OCI-M2 (cell line): ENCODE data around the gene PIK3C2G.

Experiments used
- DNase-seq: peaks from one replicate; lab custom pipeline; 2025; ENCODE audit not compliant: unreplicated experiment; lab: John Stamatoyannopoulos, UW

The PIK3C2G gene

GRCh38 chr12:18551701-18552100, 290.4 kb downstream of the PIK3C2G start:
- DNase-seq = no peak

DNA sequence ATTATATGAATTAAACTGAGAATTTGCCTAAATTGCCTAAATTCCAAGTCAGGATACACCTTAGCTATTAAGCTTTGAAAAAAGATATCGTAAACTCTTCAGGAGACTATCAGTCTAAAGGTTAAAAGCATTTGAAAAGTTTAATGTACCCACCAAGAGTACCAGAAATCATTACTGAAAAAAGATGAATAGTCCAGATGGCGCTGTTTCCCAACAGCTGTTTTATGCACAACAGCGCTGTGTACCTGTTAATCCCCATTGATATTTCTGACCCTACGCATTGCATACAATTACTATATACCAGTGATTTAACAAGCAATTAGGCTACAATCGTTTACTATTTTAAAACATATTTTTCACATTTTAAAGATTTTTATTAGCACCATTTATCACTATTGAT, 291.5 kb downstream of the PIK3C2G start:
- no peak for DNase-seq

DNA sequence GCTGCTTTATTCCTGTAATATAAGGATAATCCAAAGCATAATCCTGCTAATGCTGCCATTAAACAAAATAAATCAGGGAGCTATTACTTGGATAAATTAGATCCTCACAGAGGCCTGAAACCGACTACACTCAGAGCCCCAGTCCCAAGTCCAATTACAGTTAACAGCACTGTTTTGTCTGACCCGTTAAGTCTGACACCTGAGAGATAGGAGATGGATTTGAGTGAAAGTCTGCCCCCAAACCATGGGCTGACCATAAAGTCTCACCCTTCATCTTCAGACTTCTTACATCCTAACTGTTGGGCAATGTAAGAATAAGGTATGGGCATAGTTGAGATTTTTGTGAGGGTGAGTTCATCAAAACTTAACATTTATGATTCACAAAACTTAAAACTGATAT, 294.8 kb downstream of the PIK3C2G start:
- no peak for DNase-seq

DNA sequence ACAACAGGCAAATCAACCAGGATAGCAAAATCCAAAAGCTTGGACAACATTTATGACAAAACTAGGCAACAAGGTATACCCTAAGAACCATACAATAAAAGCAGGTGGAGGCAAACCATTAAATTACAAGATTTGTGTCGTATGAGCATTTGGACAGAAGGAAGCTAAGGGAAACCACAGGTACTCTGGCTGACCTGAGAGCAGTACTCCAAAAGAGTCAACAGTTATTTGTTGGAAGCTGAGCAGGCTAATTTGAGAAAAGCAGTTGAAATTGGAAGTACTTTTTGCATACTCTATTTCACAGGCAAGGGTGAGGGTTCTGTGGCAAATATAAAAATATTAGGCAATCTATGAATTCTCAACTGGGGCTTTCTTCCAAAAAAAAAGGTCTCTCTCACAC, 297.9 kb downstream of the PIK3C2G start:
- DNase-seq = no peak

DNA sequence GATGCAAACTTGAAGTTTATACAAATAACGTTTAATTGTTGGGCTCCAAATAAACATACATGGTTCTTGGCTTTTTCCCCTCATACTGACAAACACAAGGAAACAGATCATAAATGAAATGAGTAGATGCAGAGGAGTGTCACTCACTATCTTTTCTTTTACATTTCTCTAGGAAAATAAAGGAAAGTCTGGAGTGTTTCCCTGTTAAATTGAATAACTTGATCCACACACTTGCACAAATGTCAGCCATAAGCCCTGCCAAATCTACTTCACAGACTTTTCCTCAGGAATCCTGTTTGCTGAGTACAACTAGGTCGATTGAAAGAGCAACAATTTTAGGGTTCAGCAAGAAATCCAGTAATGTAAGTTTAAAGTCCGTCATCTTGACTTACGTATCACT, 301.2 kb downstream of the PIK3C2G start:
- no peak for DNase-seq

DNA sequence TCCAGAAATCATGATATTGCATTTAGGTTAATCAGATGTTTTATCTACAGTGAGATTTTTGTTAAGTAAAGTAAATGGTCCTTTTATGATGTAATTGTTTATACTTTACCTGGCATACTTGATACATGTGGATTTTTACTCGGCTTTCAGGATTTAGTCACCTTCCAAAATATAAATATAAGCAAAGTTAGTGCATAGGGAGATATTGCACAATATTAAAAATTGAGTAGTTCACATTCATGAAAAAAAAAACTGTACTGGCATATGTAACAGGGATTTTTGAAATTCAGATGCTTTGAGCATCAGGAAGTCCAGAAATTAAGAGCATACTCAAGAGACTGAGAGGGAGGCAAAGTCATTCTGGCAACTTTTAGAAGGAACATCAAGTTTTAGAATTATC, 303.0 kb downstream of the PIK3C2G start:
- no peak for DNase-seq

GRCh38 chr12:18567787-18568186, 306.5 kb downstream of the PIK3C2G start:
- no peak for DNase-seq

DNA sequence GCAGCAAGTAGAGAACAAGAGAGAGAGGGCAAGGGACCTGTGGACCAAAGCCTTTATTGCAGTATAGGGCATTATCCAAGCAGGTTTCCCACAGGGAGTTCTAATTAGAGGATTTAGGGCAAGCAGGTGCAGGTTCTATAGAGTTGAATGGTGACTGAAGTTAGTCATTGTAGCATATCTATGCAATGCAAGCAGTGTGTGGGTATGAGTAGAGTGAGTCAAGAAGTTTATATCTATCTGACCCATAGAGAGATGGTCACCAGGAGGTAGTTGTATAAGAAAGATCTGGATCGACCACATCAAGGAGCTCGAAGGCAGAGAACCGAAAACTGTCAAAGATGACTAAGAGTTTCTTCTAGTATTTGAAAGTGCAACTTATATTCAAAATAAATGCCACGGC, 309.2 kb downstream of the PIK3C2G start:
- no peak for DNase-seq

DNA sequence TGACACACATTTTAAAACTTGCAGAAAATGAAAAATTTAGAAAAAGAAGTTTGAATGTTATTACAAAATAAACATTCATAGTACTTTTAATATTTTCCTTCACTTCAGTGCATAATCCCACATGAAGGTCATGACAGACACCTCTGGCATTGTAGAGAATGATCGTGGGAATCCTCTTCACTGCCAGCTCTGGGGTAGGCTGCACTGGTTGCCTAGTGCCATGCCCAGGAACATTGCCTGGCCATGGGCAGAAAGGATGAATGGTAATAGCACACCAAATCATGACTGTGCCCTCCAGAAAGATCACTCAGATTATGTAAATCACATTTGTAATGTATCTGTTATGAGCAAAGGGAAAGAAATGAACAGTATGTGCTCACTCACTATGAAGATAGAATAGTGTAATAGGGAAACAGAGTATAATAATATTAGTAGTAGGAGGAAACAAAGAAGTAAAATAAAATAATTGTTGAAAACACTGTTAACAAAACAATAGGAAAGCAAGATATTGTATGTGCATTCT, 314.8 kb downstream of the PIK3C2G start:
- no peak for DNase-seq

DNA sequence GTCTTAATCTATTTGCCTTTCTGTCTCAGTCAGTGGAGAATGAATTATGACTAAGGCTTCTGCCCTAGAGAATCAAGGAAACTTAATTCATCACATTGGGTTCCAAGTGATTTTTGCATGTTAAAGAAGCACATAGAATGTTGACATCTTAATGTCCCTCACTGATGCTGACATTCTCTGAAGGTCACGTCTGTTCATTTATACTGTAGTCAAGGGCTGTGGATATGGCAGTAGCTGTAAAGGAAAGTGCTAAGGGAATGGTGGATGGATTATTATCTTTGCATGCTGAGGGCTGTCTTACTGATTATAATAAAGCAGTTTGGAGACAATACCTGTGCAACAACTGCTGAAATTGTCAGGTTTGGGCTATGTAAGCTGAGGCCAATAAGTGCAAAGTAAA, 315.3 kb downstream of the PIK3C2G start:
- no peak for DNase-seq

DNA sequence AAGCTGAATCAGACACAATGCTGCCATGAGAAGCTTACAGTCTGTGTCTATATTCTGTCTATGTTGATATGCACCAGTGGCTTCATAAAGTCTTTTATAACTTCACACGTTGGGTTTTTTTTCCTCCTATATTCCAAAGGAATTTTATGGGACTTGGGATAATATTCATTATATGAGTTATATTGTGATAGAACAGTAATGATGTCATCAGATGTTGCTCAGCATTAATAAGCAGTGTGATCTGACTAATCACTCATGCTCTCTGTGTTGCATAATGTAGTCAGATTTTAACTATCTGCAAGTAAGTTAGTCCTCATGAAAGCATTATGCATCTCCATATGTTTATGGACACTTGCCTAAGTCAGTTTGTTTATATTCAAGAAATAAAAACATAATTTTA, 316.9 kb downstream of the PIK3C2G start:
- DNase-seq = no peak

DNA sequence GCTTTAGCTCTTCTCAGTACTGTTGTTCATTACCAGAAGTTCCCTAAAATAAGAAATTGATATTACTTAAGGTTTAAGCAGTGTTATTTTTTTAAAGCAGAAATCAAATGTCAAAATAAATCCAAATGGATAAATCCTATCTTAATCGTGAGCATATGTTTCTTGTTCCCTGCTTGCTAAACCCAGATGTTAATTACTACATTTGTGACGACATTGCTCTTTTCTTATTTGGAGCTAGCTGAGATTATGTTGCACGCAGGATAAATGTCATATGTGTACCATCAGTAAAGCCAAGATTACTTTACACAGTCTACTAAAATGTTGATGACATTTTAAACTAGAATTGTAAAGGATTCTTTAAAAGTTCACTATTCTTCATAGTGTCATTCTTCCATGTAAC, 319.0 kb downstream of the PIK3C2G start:
- DNase-seq = no peak

- DNase-seq = no peak
Observed at GRCh38 chr12:18580706-18581105, 319.4 kb downstream of the PIK3C2G start.

GRCh38 chr12:18581232-18581962, 320.1 kb downstream of the PIK3C2G start:
- no peak for DNase-seq

DNA sequence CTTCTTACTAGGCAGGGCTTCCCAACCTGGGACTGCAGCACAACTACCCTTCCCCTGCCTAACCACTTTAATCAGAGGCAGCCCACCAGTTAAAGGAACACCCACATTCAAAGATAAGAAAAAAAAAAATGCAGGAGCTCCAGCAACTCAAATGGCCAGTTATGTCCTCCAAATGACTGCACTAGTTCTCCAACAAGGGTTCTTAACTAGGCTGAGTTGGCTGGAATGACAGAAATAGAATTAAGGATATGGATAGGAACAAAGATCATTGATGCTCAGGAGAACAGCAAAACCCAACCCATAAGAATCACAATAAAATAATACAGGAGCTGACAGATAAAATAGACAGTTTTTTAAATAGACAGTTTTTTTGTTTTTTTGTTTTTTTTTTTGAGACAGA, 322.3 kb downstream of the PIK3C2G start:
- no peak for DNase-seq

GRCh38 chr12:18586581-18586980, 325.3 kb downstream of the PIK3C2G start:
- no peak for DNase-seq

GRCh38 chr12:18589316-18589715, 328.0 kb downstream of the PIK3C2G start:
- no peak for DNase-seq

DNA sequence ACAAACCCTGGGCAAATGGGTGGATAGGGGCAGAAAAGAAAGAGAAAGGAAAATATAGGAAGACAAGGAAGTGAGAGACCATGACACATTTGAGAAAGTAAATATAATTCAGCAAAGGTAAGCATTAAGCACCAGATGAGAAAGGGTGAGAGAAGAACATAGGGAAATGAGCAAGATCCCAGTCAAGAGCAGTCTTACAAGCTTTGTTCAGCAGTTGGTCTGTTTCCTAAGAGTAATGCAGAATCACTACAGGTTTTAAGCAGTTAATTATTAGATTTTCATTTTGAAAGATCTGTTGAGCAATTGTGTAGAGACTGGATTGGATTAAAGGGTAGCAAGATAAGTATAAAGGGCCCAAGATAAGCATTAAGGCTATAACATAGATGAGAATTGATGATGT, 330.2 kb downstream of the PIK3C2G start:
- no peak for DNase-seq

GRCh38 chr12:18595412-18595811, 334.1 kb downstream of the PIK3C2G start:
- no peak for DNase-seq

- DNase-seq = no peak
Observed at GRCh38 chr12:18601962-18602361, 340.6 kb downstream of the PIK3C2G start.

DNA sequence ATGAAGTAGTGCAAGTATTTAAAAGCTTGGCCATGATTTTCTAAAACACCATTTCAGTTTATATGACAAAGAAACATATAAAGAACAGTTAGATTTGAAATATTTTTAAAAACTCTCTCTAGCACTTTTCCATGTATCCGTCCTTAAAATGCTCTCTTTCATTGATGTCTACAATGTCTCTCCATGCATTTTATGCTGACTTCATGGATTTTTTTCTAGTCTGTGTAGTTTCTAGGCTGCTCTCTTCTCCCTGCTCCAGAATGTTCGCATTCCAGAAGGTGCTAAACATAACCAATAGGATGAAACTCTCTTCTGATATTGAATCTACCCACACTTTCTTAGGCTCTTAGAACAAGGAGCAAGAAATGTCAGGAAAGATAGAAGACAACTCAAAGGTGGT, 351.7 kb downstream of the PIK3C2G start:
- no peak for DNase-seq

DNA sequence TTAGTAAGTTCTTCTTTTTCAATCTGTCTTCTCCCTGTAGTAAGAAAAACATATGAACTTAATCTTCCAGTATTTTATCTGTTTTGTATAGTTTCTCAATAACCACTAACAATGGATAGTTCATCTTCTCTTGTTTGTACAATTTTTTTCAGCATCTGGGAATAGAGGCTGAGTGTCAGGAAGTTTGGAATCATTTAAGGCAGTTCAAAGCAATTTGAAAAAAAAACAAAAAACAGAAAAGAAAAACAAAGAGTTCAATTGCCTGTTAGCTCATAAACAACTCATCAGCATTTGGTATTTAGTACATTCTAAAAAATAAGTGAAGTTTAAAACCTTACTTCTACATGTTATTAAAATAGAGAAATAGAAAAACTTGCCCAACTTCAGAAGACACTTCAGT, 359.7 kb downstream of the PIK3C2G start:
- DNase-seq = no peak

- DNase-seq = no peak
Observed at GRCh38 chr12:18629445-18629844, 368.1 kb downstream of the PIK3C2G start.
